COLO829 (cell line): ENCODE data around the gene CBLN3.

Source experiments
- DNase-seq: peaks from one replicate; pipeline ENCODE4 v3.0.0; 2012; ENCODE audit warnings: low spot score

The CBLN3 gene

GRCh38 chr14:24379907-24380730 lies 49.3 kb downstream of the CBLN3 start:
- DNase-seq: no peak

- no peak for DNase-seq
These were observed 50.2 kb downstream of the CBLN3 start for GRCh38 chr14:24378981-24379906.

- DNase-seq: no peak
These were observed 51.1 kb downstream of the CBLN3 start for GRCh38 chr14:24378327-24378726.

DNA sequence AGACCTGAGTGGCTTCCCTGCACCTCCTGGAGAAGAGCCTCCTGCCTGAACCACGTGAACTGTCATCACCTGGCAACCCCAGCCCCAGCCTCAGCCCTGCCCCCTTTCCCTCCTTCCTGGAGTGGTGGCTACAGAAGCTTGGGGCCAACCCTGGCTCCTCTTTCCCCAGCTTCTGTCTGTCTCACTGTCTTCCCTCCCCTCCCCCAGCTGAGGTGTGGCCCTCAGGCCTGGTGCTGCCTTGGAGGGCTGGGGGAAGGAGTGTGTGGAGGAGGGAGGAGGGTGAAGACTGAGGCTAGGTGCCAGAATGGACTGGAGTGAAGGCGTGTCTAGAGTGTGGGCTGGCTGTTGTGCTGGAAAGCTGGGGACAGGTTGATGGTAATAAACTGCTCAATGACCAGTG lies 51.8 kb downstream of the CBLN3 start:
- DNase-seq: no peak

DNA sequence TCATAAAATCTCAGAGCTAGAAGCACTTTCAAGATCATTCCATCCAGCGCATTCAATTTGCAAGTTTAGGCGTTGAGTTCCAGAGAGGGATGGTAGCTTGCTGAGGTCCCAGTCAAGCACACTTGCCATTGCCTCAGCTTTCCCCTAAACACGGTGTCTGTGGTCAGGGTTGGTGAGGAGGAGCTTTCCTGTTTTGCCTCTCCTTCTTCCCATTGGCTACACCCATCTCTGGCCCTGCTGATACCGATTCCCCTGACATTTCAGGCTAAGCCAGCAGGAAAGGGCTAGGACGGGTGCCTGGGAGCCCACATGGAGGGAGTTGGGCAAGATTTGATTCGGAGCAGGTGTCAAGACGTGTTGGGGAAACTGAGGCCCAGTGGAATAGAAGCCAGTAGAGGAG lies 52.3 kb downstream of the CBLN3 start:
- DNase-seq: no peak
